MCF 10A (cell line): ENCODE results near the gene TTLL9. TPM values are rescaled to one million over a fixed set of nuclear protein-coding genes. Genes with fewer than 3 reads are reported as not detected.

Experiments used
- BruUV-seq: library from RNA; stranded (reverse); fragments of 400-500 nt; replicated peaks from 2 replicates; lab custom pipeline; 2021; lab: Mats Ljungman, UMichigan
- CTCF ChIA-PET: fragments of 300-600 bp; sonication (Branson Sonifier 250); formaldehyde crosslinking; extraction: SDS; loops from one replicate; lab custom pipeline; 2021; ENCODE audit warnings: antibody characterized with exemption, inconsistent platforms; lab: Yijun Ruan, JAX
- POLR2A ChIA-PET: fragments of 300-600, 350-650 bp; sonication (Branson Sonifier 250); formaldehyde crosslinking; extraction: SDS; loops from one replicate; lab custom pipeline; 2020; ENCODE audit warnings: antibody characterized with exemption, inconsistent platforms; lab: Yijun Ruan, JAX
- DNase-seq: peaks from one replicate; pipeline ENCODE4 v3.0.0-alpha.2; 2018; ENCODE audit not compliant: unreplicated experiment
- H3K27ac Mint-ChIP-seq: one replicate; pipeline ENCODE4 v1.8.0; 2022; ENCODE audit warnings: mild to moderate bottlenecking, low read depth, mixed read lengths; ENCODE audit not compliant: unreplicated experiment
- H3K27me3 Mint-ChIP-seq: one replicate; pipeline ENCODE4 v1.8.0; 2022; ENCODE audit warnings: mixed read lengths; ENCODE audit not compliant: insufficient read depth, unreplicated experiment
- H3K36me3 Mint-ChIP-seq: one replicate; pipeline ENCODE4 v1.8.0; 2022; ENCODE audit warnings: mild to moderate bottlenecking, moderate library complexity, mixed read lengths; ENCODE audit not compliant: insufficient read depth, unreplicated experiment
- H3K4me1 Mint-ChIP-seq: one replicate; pipeline ENCODE4 v1.8.0; 2022; ENCODE audit warnings: mixed read lengths; ENCODE audit not compliant: insufficient read depth, unreplicated experiment
- H3K4me3 Mint-ChIP-seq: one replicate; pipeline ENCODE4 v1.8.0; 2022; ENCODE audit warnings: mild to moderate bottlenecking, moderate library complexity, mixed read lengths; ENCODE audit not compliant: unreplicated experiment
- H3K9me3 Mint-ChIP-seq: one replicate; pipeline ENCODE4 v1.8.0; 2022; ENCODE audit warnings: mixed read lengths; ENCODE audit not compliant: unreplicated experiment
- intact Hi-C: fragments of 100-400 bp; cut with micrococcal nuclease; formaldehyde crosslinking; loops from 2 replicates; pipeline ENCODE4 v1.14.1; 2022
- total RNA-seq: library from RNA; stranded (reverse); gene quantifications from 2 replicates; pipeline ENCODE4 v1.2.3, GENCODE V29; 2022
- TF ChIP-seq, protein P1 (sequence below): fragments of 200-600 bp; IDR thresholded peaks from one replicate; pipeline ENCODE4 v1.8.0; 2022; ENCODE audit warnings: antibody characterized with exemption, mild to moderate bottlenecking; ENCODE audit not compliant: unreplicated experiment

The TTLL9 gene
- total RNA-seq, 1 experiment from 2014 or later, result 0.19 TPM

DNA sequence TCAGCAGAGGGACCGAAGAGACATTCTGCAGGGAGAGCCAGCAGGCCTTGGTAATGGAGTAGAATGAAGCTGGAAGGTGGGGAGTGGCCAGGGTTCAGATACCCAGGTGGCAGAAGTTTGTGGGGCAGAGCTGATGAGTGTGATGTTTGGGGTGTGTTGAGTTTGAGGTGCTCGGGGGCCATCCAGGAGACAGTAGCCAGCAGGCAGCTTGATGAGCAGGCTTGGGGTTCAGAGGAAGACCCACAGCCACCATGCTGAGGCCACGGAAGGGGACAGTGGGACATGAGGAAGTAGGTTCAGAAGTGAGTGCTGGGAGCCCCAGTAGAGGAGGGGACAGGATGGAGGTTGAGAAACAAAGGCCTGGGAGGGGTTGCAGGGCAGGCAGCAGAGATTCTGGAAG, 13.9 kb upstream of the TTLL9 start:
- peaks cover 23% of the 10 kb centered on the region for H3K27me3 Mint-ChIP-seq
- ChIA-PET POLR2A (no interaction called here), CTCF (interaction anchor here (0.6 to 12.8 kb wide), 11 partner anchors 10 to 267 kb away, joined by 3 to 200 read pairs (median 34); partner anchors contain the start of genes DUSP15, PDRG1 and TTLL9)
- H3K27ac Mint-ChIP-seq, result no peak overlapping the region
- no peaks in the 10 kb centered on the region for H3K36me3 Mint-ChIP-seq
- H3K4me3 Mint-ChIP-seq, result no peak overlapping the region
- H3K9me3 Mint-ChIP-seq, result no peaks in the 10 kb centered on the region
- DNase-seq, result no peak
- H3K4me1 Mint-ChIP-seq, result peaks cover 5% of the 10 kb centered on the region
- BruUV-seq, result no TSS peak
- intact Hi-C loops, result no loop called here
- TF ChIP-seq, protein P1, sequence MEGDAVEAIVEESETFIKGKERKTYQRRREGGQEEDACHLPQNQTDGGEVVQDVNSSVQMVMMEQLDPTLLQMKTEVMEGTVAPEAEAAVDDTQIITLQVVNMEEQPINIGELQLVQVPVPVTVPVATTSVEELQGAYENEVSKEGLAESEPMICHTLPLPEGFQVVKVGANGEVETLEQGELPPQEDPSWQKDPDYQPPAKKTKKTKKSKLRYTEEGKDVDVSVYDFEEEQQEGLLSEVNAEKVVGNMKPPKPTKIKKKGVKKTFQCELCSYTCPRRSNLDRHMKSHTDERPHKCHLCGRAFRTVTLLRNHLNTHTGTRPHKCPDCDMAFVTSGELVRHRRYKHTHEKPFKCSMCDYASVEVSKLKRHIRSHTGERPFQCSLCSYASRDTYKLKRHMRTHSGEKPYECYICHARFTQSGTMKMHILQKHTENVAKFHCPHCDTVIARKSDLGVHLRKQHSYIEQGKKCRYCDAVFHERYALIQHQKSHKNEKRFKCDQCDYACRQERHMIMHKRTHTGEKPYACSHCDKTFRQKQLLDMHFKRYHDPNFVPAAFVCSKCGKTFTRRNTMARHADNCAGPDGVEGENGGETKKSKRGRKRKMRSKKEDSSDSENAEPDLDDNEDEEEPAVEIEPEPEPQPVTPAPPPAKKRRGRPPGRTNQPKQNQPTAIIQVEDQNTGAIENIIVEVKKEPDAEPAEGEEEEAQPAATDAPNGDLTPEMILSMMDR, result no peak

DNA sequence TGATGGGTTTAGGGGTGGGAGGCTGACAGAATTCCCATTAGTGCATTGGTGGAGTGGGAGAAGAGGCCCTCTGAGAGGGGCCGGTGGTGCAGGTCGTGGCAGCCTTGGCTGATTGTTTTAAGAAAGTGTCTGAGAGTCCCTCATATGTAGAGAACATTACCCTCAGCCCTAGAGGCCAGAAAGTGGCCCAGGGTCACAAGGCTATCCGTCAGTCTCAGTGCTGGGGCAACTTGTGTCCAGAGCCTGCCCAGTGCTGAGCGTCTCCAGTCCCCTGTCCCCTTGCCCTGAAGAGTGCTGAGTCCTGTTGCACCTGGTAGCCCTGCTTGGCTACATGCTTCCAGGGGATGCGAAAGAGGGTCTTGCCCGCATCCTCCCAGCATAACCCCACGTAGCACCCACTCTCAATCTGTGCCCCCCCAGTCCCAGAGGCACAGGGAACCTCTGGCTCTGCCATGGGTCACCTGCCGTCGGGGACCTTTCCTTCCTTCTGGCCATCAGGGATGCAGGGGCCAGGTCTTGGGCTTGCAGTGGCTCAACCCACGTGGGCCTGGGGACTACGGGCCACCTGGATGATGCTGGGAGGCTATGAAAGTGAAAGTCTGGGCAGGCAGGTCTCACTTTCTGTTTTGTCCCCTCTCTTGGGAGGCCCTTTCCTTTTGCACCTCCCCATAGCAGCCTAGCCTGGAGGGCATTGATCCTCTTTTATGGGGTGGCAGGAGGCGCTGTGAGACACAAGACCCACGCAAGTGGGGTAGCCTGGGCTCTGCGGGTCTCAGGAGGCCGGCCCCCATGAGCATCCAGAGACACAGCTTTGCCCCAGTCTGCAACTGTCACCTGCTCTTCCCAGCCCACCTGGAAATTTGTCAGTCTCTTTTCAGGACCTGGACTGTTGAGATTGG, 12.3 kb upstream of the TTLL9 start:
- ChIA-PET CTCF (interaction anchor here (0.7 to 12.8 kb wide), 7 partner anchors 9 to 234 kb away, joined by 4 to 200 read pairs (median 20); partner anchors contain the start of gene PDRG1), POLR2A (interaction anchor here (0.5 to 1.2 kb wide), 2 partner anchors 21 to 75 kb away, joined by 3 read pairs; no protein-coding TSS in a partner anchor)
- H3K27me3 Mint-ChIP-seq, result peaks cover 34% of the 10 kb centered on the region
- no peaks in the 10 kb centered on the region for H3K9me3 Mint-ChIP-seq
- TF ChIP-seq, protein P1, result no peak
- no peak overlapping the region for H3K4me3 Mint-ChIP-seq
- H3K27ac Mint-ChIP-seq, result no peak overlapping the region
- H3K36me3 Mint-ChIP-seq, result no peaks in the 10 kb centered on the region
- H3K4me1 Mint-ChIP-seq, result peaks cover 5% of the 10 kb centered on the region
- DNase-seq, result no peak
- intact Hi-C loops, result loop anchor here (2.0 kb wide), 1 partner anchor 239 kb away; no protein-coding TSS in a partner anchor
- no TSS peak for BruUV-seq

DNA sequence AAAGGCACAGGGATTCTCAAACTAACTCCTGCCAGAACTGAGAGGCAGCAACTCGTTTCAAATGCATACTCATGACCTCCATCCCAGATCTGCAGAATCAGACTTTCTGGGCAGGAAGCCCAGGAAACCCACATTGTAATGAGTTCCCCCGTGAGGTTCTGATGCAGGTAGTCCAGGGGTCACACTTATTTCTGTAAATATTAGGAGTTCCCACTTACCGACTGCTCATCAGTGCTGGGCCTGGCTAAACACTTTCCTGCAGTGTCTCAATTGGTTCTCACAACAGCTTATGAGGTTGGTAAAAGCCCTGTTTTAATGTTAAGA, 11.7 kb upstream of the TTLL9 start:
- CTCF ChIA-PET, result interaction anchor here (0.7 to 12.8 kb wide), 5 partner anchors 12 to 336 kb away, joined by 3 to 200 read pairs (median 11); partner anchors contain the start of gene PDRG1
- TF ChIP-seq, protein P1, result no peak
- POLR2A ChIA-PET, result interaction anchor here (1.2 kb wide), 1 partner anchor 20 kb away, joined by 3 read pairs; no protein-coding TSS in a partner anchor
- Mint-ChIP-seq H3K27me3 (peaks cover 40% of the 10 kb centered on the region), H3K4me3 (no peak overlapping the region), H3K4me1 (peaks cover 5% of the 10 kb centered on the region), H3K36me3 (no peaks in the 10 kb centered on the region), H3K9me3 (no peaks in the 10 kb centered on the region), H3K27ac (no peak overlapping the region)
- no TSS peak for BruUV-seq
- DNase-seq, result no peak
- intact Hi-C loops, result loop anchor here (2.0 kb wide), 1 partner anchor 238 kb away; no protein-coding TSS in a partner anchor
